GM18858 (cell line): ENCODE measurements around the gene MPP3.
"Not testable (repeated sequence)": the region's sequence is repeated elsewhere in the genome, so short reads cannot be mapped to it uniquely, and the experiment has no call there.

Source experiments
- ATAC-seq: cut with Tn5 transposase; IDR thresholded peaks from one replicate; pipeline ENCODE4 v1.9.1; 2021; ENCODE audit not compliant: unreplicated experiment

MPP3 gene

DNA sequence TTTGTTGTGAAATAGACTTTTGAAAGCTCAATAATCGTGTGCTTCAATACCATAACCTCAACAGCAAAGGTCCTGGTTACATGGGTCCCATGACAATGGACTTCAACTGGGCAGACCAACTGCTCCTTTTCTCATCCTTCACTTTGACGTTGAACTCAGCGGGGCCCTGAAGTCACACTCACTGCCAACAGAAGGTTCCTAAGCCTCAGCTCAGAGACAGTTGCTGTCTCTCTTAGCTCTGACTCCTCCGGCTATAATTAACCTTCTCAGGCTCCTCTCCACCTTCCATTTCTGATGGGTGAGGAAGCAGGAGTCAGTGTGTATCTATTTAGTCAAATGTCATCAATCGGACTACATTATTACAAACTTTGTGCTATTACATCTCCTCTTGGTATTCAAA lies 23.8 kb downstream of the MPP3 start:
- no peak for ATAC-seq

DNA sequence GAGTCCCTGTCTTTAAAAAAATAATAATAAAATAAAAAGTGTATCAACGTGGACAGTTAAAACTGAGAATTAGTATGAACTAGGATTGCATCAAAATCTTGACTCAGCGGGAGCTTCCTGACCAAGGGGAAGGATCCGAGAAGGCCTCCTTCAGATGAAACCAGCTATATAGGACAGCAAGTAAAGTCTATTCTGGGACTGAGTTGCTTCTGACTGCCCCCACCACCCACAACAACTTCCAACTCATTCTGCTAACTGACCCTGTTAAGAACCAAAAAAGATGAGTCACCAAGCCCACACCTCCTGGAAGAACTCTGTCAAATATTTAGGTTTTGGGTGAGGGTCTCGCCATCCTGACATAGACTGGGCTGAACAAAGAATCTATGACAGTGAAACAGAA lies 24.9 kb downstream of the MPP3 start:
- no peak for ATAC-seq

DNA sequence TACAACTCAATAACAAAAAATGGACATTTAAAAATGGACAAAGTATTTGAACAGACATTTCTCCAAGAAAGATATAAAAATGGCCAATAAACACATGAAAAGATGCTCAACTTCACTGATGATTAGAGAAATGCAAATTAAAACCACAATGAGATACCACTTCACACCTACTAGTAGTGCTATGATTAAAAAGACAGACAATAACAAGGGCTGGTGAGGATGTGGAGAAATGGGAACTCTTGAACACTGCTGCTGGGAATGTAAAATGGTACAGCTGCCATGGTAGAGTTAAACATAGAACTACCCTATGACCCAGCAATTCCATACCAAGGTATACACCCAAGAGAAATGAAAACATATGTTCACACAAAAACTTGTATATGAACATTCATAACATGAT lies 27.8 kb downstream of the MPP3 start:
- ATAC-seq: no peak

DNA sequence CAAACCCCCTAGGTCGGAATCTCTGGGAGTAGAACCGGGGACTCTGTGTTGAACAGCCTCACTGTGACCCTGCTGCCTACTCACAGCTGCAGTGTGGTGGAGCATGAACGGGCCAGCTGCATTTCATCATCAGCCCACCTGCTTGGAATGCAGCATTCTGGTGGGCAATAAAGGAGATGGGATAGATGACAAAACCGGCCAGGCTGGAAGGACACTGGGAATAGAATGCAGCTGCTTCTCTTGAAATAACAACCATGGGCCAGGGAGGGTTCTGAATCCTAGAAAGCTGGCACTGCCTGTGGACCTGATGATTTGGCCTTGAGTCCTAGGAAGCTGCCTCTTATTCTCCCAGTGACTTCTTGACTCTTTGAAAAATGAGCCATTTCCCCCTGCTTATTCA lies 29.2 kb downstream of the MPP3 start:
- ATAC-seq: no peak

DNA sequence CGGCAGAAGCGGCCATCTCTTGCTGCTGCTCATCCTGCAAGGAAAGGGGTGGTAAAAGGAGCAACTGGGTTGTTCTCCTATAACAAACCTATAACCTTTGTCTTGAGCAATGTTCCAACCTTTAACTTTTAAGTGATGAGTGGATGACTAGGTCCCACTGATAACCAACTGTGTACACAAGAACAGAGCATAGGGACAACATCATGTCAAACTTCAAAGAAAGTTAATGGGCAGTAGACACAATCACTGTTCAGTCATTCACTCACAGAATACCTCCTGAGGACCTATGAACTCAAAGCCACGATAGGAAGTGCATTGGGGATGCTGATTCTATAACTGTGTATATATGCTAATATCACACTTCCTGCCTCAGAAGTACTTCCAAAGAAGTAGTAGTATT lies 31.1 kb downstream of the MPP3 start:
- ATAC-seq: no peak

DNA sequence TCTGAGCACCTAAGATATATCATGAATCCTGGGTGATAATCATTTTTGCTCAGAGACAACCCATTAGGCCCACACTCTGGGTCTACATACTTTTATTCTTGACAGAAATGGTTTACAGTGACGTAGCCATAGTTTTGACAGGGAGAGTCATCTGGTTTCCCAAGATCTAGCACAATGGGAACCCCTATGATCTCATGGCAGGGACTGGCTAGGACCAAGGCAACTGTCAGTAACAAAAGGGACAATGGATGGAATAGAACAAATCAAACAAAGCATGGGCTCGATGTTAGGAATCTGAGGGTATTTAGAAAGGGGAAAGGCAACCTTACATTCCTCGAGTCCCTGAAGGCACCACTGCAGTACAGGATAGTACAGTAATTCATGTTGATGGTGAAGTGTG lies 32.2 kb downstream of the MPP3 start:
- no peak for ATAC-seq

DNA sequence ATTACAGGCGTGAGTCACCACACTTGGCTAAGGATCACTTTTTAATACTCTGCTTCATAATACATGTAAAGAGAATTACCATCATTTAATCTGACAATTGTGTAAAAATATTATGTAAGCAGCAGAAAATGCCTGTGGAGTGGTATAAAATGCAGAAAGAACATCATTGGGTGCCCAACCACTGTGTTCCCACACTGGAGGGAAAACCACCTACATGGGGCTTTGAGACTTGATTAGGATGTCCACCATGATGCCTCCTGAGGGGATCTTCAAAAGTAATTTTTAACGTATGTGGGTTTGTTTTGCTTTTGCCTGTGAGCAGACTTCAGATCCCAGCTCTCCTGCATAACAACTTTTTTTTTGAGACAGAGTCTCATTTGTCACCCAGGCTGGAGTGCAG lies 33.9 kb downstream of the MPP3 start:
- no peak for ATAC-seq

DNA sequence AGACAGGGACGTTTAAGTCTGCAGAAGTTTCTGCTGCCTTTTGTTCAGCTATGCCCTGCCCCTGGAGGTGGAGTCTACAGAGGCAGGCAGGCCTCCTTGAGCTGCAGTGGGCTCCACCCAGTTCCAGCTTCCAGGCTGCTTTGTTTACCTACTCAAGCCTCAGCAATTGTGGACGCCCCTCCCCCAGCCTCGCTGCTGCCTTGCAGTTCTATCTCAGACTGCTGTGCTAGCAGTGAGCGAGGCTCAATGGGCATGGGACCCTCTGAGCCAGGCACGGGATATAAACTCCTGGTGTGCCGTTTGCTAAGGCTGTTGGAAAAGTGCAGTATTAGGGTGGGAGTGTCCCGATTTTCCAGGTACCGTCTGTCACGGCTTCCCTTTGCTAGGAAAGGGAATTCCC lies 34.9 kb downstream of the MPP3 start:
- ATAC-seq: not testable (repeated sequence)

DNA sequence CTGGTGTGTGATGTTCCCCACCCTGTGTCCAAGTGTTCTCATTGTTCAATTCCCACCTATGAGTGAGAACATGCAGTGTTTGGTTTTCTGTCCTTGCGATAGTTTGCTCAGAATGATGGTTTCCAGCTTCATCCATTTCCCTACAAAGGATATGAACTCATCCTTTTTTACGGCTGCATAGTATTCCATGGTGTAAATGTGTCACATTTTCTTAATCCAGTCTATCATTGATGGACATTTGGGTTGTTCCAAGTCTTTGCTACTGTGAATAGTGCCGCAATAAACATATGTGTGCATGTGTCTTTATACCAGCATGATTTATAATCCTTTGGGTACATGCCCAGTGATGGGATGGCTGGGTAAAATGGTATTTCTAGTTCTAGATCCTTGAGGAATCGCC lies 40.3 kb downstream of the MPP3 start:
- ATAC-seq: not testable (repeated sequence)

DNA sequence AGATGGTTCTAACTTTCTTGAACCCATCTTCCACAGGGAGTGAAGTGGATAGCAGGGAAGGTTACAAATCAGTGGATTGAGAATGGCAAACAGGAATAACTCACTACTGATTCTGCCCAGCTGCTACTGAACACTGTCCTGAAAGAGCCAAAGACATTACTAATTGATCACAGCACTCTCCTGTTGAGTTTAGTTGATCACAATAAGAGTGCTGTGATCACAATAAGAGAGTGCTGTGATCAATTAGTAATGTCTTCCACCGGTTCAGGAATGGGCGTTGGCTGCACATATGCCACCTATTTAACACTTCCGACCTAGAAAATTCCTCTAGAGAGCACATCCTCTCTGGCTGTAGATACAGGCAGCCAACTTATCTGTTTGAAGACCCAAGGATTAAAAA lies 41.4 kb downstream of the MPP3 start:
- ATAC-seq: no peak

DNA sequence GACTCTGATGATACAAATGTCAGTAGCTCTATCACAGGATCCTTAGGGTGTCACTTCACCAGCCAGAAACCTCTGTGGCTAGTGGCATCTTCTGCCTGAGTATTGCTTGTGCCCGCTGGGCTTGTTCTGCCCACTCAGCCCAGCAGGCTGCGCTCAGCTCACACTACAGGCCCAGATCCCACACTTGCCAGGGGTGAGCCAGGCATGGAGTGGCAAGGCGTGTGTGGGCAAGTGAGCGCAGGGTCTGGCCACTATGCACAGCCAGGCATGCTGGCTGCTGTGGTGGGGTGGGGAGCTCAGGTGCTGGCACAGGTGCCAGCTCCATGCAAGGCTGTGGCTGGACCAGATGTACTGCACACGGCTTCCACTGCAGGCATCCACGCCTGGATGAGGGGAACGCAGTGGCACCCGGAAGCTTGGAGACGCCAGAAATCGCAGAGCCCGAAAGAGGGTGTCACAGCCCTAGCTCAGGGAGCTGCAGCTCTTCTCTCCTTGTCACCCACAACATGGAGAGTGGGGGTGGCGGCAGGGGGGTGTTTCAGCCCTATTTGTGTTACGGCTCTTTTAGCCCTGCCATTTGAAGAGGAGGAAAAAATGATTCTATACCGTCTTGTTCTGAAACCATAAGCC lies 42.5 kb downstream of the MPP3 start:
- no peak for ATAC-seq

DNA sequence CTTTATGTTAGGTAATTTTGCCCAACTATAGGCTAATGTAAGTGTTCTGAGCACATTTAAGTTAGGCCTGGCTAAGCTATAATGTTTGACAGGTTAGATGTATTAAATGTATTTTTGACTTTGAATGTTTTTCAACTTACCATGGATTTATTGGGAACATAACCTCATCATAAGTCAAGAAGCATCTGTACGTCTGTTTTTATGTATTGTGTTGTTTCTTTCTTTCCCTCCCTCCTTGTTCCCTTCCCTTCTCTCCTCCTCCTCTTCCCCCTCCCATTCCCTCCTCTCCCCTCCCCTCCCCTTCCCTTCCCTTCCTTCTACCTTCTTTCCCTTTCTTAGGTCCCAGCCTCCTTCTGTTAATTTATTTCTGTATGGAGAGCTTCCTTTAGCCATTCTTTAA lies 43.5 kb downstream of the MPP3 start:
- no peak for ATAC-seq

DNA sequence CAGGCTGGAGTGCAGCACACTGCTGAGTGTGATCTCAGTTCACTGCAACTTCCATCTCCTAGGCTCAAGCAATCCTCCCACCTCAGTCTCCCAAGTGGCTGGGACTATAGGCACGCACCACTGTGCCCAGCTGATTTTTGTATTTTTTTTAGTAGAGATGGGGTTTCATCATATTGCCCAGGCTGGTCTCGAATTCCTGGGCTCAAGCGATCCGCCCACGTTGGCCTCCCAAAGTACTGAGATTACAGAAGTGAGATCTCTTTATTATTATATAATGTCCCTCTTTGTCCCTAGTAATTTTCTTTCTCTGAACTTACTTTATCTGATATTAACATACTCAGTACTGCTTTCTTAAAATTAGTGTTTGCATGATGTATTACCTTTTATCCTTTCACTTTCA lies 44.4 kb downstream of the MPP3 start:
- no peak for ATAC-seq

DNA sequence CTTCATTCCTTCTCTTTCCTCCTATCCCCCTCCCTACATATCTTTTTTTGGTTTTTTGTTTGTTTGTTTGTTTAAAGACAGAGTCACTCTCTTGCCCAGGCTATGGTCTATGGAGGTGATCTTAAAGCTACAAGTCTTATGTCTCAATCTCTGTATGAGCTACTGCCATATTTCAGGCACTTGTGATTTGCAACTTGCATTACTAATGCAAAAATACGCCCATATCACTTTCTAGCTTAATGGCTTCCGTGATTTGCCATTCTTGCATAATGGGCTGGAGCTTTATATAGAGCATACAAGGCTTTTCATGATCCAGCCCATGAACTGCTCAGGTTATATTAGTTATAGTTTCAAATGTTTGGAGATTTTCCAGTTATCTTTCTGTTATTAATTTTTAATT lies 45.2 kb downstream of the MPP3 start:
- no peak for ATAC-seq

DNA sequence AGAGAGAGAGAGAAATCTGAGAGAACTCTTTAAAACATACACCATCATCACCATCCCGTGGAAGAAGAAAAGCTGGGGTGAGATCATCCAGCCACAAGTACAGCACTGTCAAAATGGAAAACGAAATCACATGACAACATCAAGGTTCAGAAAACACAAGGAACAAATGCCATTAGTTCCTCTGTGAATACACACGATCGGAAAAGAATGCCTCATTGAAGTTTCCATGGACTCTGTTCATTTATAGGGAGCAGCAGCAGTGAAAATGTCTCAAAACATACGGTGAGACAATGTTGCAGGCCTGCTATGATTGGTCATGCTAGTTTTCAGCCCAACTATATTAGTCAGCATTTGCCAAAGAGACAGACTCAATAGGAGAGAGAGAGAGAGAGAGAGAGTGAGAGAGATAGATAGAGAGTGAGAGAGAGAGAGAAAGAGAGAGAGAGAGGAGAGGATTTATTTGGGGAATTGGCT lies 48.3 kb downstream of the MPP3 start:
- no peak for ATAC-seq

DNA sequence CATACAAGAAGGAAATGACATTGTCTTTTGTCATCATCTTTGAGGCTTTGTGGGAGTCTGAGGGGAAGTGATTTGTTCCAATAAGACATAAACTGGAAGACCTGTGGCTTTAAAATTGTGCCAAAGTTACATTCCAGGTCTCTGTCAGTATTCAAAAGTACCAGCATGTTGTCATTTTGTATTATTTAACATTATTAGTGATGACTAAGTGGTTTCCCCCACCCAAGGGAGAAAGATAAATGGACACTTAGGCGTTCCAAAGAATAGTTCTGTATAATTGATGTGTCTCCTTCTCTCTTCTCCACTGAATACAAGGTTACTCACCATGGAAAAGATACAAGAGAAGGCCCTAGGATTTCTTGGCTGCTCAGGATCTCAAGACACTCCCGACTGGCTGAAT lies 48.9 kb downstream of the MPP3 start:
- ATAC-seq: no peak

DNA sequence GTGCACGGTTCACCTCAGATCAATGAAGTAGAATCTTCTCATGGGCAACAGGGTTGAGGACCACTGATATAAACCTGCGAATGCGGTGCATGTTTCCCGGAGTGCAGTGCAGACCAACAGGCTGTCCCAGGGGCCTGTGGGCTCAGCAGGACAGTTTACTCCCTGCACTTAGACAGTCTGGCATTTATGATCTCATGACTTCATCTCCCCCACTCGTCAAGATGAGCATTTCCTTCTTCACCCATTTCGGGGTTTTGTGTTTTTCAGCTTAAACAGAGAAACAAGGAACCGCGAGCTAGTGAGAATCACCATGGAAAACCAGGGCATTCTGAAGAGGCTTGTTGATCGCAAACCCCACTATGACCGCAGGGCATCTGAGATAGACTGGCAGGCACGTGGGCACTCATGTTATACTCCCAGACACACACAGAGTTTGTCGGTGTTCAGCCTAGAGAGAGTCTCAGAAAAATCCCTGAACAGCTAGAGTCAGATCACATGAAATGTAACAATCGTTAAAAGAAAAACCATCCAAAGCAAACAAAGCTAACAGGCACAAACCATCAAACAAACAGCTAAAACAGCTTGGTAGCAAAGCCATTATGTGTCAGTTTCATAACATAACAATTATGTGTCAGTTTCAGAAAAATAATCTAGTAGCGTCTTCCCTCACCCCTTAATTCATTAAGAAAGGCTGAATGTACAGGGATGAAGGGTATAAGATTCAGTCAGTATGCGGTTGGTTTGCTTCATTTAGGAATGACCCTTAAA lies 49.8 kb downstream of the MPP3 start:
- no peak for ATAC-seq

DNA sequence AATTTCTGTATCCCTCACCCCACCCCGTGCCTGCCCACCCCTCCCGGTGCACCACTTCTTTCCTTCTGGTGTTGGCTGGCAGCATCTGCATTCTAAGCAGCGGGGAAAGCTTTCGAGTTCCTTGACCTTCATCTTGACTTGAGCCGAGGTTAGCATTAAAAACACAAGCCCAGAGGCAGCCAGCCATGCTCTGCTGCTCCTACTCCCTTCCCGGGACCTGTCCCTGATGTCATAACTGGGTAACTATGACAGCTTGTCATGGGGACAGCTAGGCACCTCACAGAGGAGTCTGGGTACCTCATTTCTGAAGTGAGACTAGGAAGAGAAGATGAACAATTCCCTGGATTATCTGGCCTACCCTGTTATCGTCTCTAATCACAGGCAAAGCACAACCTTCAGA lies 52.8 kb downstream of the MPP3 start, which contains the start of gene CFAP97D1:
TSS of gene CFAP97D1 (plus strand) at position 301 of the 400 bp plus-strand sequence. CDS start at position 329, 28 bp downstream.
- no peak for ATAC-seq

DNA sequence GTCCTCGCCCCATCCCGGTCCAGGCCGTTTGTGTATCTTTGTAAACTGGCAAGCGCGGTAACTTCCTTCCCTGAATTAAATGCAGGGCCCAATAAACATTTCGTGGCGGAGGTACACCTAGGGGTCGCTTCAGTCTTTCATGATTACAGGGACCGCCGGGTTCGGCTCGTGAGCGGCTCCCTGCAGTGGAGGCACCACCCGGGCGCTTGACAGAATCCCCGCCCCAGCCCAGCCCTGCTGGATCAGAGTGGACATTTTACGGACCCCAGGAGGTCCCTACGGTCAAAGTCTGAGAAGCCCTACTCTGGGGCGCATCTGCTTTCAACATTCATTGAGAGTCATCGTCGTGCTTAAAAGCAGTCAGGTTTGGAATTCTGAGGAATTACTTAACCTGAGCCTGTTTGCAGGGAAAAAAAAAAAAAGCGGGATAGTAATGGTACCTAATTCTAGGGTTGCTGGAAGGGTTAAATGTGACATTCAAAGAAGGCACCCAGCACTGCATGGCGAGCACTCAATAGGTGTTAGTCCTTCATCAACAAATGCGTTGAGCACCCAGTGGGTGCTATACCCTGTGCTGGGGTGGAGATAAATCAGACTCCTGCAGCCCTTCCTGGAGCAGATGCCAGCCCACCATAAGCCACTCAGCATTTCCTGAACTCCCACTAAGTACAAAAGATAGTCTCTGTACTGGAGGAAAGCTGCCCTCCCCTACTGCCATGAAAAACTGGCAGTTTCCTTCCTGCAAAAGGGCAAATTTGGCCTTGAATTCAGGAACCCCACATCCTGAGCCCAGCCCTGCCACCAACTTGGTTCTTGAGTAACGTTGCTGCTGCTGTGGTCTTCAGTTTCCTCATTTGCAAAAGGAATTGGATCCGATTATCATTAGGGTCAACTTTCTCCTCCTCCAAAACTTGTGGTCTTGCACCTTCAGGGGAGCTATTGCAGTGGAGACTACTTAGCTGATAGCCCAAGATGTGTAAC lies 53.5 kb downstream of the MPP3 start:
- no peak for ATAC-seq

DNA sequence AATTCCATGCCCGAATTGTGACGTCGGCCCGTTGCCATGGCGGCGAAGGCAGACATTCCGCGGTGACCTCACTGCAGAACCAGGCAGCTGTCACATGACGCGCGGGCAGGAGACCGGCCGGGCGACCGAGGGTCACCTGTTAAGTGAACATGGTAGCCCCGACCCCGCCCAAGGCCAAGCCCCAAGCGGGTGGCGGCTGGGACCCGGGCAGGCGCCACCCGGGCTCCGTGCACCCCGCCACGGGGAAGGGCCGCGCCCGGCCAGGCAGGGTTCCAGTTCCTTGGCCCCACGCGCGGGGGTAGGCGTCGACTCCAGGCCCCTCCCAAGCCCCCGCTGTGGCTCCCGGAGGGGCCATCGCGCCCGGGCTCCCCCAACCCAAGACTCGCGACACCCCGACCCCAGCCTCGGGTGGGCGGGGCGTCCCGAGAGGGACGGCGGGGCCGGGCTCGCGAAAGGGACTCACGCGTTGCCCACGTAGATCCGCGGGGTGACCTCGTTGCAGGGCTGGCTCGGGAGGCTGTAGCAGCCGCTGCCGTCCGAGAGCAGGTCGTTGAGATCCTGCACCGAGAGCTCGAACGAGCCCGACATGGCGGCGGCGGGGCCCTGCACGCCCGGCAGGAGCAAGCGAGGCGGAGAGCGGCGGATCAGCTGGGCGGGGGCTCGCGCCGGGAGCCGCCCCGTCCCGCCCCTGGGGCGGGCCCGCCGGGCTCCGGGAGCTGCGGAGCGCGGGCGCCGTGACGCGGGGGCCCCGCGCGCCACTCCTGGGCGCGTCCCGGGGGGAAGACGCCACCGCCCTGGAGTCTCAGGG lies 54.4 kb downstream of the MPP3 start, which contains the start of gene DUSP3:
TSS of gene DUSP3 (minus strand) at position 641 of the 808 bp plus-strand sequence. CDS start at position 588, 53 bp downstream.
- ATAC-seq: peak; percentile 44
